Heart right ventricle (tissue), 16 donors: ENCODE results near the gene USO1. TPM values are rescaled to one million over a fixed set of nuclear protein-coding genes. Genes with fewer than 3 reads are reported as not detected.

Source experiments
- ATAC-seq, 8 donors: fragments of 200-7000 bp; cut with Tn5 transposase; one replicate each; pipeline ENCODE4 v1.9.1; 2020; ENCODE audit warnings: mild to moderate bottlenecking in 8 of 8, moderate library complexity in 8 of 8, moderate number of reproducible peaks in 1 of 8
- DNase-seq, 2 donors: peaks; one replicate each; pipeline ENCODE4 v3.0.0-alpha.2; 2020
- H3K27ac ChIP-seq, 10 donors: fragments of 200-600 bp; sonication (generic) in 2 of 10; one replicate each; pipeline versions ENCODE4 v1.5.0 to v1.8.0; 2020 to 2022; ENCODE audit warnings: mild to moderate bottlenecking in 3 of 10
- H3K27me3 ChIP-seq, 7 donors: fragments of 200-600 bp; one replicate each; pipeline ENCODE4 v1.8.0; 2021 to 2022; ENCODE audit warnings: mild to moderate bottlenecking in 2 of 7
- H3K36me3 ChIP-seq, 9 donors: fragments of 200-600 bp; sonication (generic) in 1 of 9; one replicate each; pipeline versions ENCODE4 v1.5.0 to v1.8.0; 2020 to 2022; ENCODE audit warnings: mild to moderate bottlenecking in 2 of 9
- H3K4me1 ChIP-seq, 9 donors: fragments of 200-600 bp; sonication (generic) in 1 of 9; one replicate each; pipeline versions ENCODE4 v1.5.0 to v1.8.0; 2020 to 2022; ENCODE audit warnings: mild to moderate bottlenecking in 4 of 9
- H3K4me3 ChIP-seq, 10 donors: fragments of 200-600 bp; sonication (generic) in 2 of 10; one replicate each; pipeline versions ENCODE4 v1.5.0 to v1.8.0; 2020 to 2022; ENCODE audit warnings: mild to moderate bottlenecking in 7 of 10, moderate library complexity in 2 of 10
- H3K9me3 ChIP-seq, 11 donors: fragments of 200-600 bp in 10 of 11; sonication (generic) in 2 of 11; one replicate each; pipeline versions ENCODE4 v1.5.0 to v1.8.0; 2013 to 2022; ENCODE audit warnings: mild to moderate bottlenecking in 2 of 11, control low read depth in 1 of 11, moderate library complexity in 1 of 11
- CTCF ChIP-seq, 9 donors: fragments of 200-600 bp; sonication (generic) in 2 of 9; IDR thresholded peaks; one replicate each; pipeline versions ENCODE4 v1.5.0 to v1.8.0; 2021 to 2022; ENCODE audit warnings: antibody characterized with exemption in 9 of 9, mild to moderate bottlenecking in 5 of 9, moderate library complexity in 1 of 9
- WGBS, 2 donors: extraction: QIAGEN DNeasy Blood & Tissue Kit; methylation state at CpG; one replicate each; pipeline ENCODE4 v1.1.7; 2013; ENCODE audit warnings: inconsistent platforms in 1 of 2; 5-methylcytosine and 5-hydroxymethylcytosine counted together
- intact Hi-C, 10 donors: fragments of 100-400 bp; cut with DNase I; formaldehyde crosslinking; loops; one replicate each; pipeline versions ENCODE4 v1.11.1 to v1.14.2; 2022
- polyA plus RNA-seq, 2 donors: library from polyadenylated mRNA; stranded (reverse); fragments of 200-250 nt; gene quantifications; one replicate each; pipeline ENCODE4 v1.2.3, GENCODE V29; 2013
- total RNA-seq, 10 donors: library from RNA; stranded (reverse); fragmentation: NEBNext Ultra II Directional in 3 of 10; extraction: Animal tissue kit (Norgen Biotek cat#: 25700) in 3 of 10; gene quantifications; one replicate each; pipeline versions ENCODE4 v1.2.1 to v1.2.4, GENCODE V29; 2021 to 2023
- donor health status: Arrhythmogenic right ventricular cardiomyopathy.
- donor health status: ischemic (EF 13 %, LVEDD 7.1; RV severe dilation, severe dysfunction).
- donor health status: healthy with polysubstance abuse.
- donor health status: DM: no; HTN: yes; CAD: no.
- donor health status: DM: no; HTN: no; CAD: no.
- donor health status: ischemic (EF 25% LVEDD 6.9; RV normal size, moderate dysfunction).
- donor health status: ischemic (EF 25% LVEDD 5.7; RV mildly dilated, moderate dysfunction).
- donor health status: healthy.
- donor health status: DM: yes; HTN: yes; CAD: no.
- donor health status: Ischemic cardiomyopathy.
- donor health status: ischemic (EF 35%, LVEDD 5.7; RV mildly dilated, moderate dysfunction).
- donor health status: nonischemic (EF 11% LVEDD 7.7; RV severe dilation, severe dysfunction).
- donor health status: DM: yes; HTN: yes; CAD: no.
- donor health status: PGD.
- donor health status: ischemic (EF 29% LVEDD 5.4; RV normal size, mild dysfunction).
- donor health status: nonischemic (EF 23%, LVEDD 6.1; RV moderate dilation, normal function).

Gene USO1
- total and polyA plus RNA-seq, 12 donors, result 43.8 to 98.7 (median 79.6) TPM

DNA sequence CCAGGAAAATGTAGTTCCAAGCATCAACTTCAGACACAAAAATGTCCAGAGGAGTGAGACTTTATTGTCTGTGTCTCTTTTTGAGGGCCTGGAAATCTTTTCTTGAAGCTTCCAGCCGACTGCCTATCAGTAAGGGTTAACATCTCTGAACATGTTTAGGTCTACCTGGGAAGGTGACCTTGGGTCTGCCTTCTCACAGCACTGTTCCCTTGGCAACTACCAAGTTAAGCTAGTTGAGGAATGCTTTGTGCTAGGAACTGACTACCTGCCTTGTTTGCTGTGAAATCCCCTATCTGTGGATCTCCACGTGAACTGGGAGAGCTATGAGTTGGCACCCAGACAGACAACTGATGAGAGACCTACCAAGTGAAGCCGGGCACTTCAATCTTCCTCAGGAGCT lies 96.3 kb downstream of the USO1 start:
- Histone ChIP-seq H3K9me3 (no peaks in the 10 kb centered on the region), H3K4me1 (peaks cover 0 to 7% (median 0%) of the 10 kb centered on the region in 9 donors), H3K27ac (no peak overlapping the region), H3K4me3 (no peak overlapping the region), H3K36me3 (peaks cover 0 to 14% (median under 1%) of the 10 kb centered on the region in 9 donors), H3K27me3 (no peaks in the 10 kb centered on the region)
- 89 to 92% methylated on average over 3 of the region's 3 CpGs for WGBS, 2 donors
- intact Hi-C loops, result no loop called here
- TF ChIP-seq CTCF (IDR thresholded peaks at IDR 0.05), result no peak
- no peak for DNase-seq
- ATAC-seq, result no peak

- TF ChIP-seq CTCF (IDR thresholded peaks at IDR 0.05), result no peak
- DNase-seq, result no peak
- peaks cover 0 to 7% (median 0%) of the 10 kb centered on the region in 9 donors for H3K4me1 ChIP-seq
- H3K36me3 ChIP-seq, result peaks cover 0 to 9% (median 0%) of the 10 kb centered on the region in 9 donors
- no peaks in the 10 kb centered on the region for H3K27me3 ChIP-seq
- no peak overlapping the region for H3K27ac ChIP-seq
- no peaks in the 10 kb centered on the region for H3K9me3 ChIP-seq
- ATAC-seq, result no peak
- no peak overlapping the region for H3K4me3 ChIP-seq
- WGBS, 2 donors, result 93 to 94% methylated on average over 3 of the region's 3 CpGs
- intact Hi-C loops, result no loop called here
Observed at GRCh38 chr4:75821216-75821615, 96.8 kb downstream of the USO1 start.

DNA sequence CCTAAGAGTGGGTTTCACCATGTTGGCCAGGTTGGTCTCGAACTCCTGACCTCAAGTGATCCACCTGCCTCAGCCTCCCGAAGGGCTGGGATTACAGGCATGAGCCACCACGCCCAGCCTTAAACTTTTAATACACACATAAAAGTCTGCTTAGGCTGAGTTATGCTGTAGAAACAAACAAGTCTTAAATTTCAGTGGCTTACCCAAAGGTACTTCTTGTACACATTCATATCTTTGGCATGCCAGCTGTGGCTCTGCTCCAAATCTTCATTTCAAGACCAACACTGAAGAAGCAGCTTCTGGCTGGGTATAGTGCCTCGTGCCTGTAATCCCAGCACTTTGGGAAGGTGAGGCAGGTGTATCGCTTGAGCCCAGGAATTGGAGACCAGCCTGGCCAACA lies 97.6 kb downstream of the USO1 start:
- H3K36me3 ChIP-seq, result peaks cover 0 to 1% (median 0%) of the 10 kb centered on the region in 9 donors
- TF ChIP-seq CTCF (IDR thresholded peaks at IDR 0.05), result no peak
- intact Hi-C loops, result no loop called here
- no peak overlapping the region for H3K27ac ChIP-seq
- WGBS, 2 donors, result 93 to 95% methylated on average over 5 of the region's 5 CpGs
- peaks cover 0 to 7% (median 0%) of the 10 kb centered on the region in 9 donors for H3K4me1 ChIP-seq
- no peak overlapping the region for H3K4me3 ChIP-seq
- no peaks in the 10 kb centered on the region for H3K27me3 ChIP-seq
- no peaks in the 10 kb centered on the region for H3K9me3 ChIP-seq
- DNase-seq, result no peak
- no peak for ATAC-seq

- DNase-seq (no peak), ATAC-seq (peak in 1 of 8 donors; percentile 31)
- Histone ChIP-seq H3K9me3 (no peaks in the 10 kb centered on the region), H3K4me1 (peaks cover 0 to 7% (median 0%) of the 10 kb centered on the region in 9 donors), H3K4me3 (no peak overlapping the region), H3K36me3 (no peaks in the 10 kb centered on the region), H3K27ac (no peak overlapping the region), H3K27me3 (no peaks in the 10 kb centered on the region)
- 71% methylated on average over 5 of the region's 5 CpGs for WGBS, 2 donors
- intact Hi-C loops, result no loop called here
- TF ChIP-seq CTCF (IDR thresholded peaks at IDR 0.05), result no peak
Observed at GRCh38 chr4:75822416-75822815, 98.0 kb downstream of the USO1 start.
